LNCaP clone FGC (cell line): ENCODE data around the gene NTNG1.

ENCODE experiments used
- DNase-seq: peaks from one replicate; pipeline ENCODE4 v3.0.0-alpha.2; 2011; ENCODE audit warnings: low read depth
- H3K4me3 ChIP-seq: 2 replicates; pipeline ENCODE4 v1.5.1; 2011; ENCODE audit warnings: mild to moderate bottlenecking, low read depth, low read length, control low read depth
- CTCF ChIP-seq: IDR thresholded peaks from 2 replicates; pipeline ENCODE4 v1.5.1; 2012; ENCODE audit warnings: mild to moderate bottlenecking; ENCODE audit not compliant: control insufficient read depth, insufficient read depth; ENCODE audit errors: extremely low read depth

Gene NTNG1

GRCh38 chr1:107251083-107251482, 110.2 kb downstream of the NTNG1 start:
- H3K4me3 ChIP-seq = no peak overlapping the region
- DNase-seq = no peak

GRCh38 chr1:107251839-107252238, 111.0 kb downstream of the NTNG1 start:
- no peak for DNase-seq
- no peak overlapping the region for H3K4me3 ChIP-seq
- no peak for TF ChIP-seq CTCF

More at GRCh38 chr1:107251083-107251482, 110.2 kb downstream of the NTNG1 start:
- TF ChIP-seq CTCF = no peak

GRCh38 chr1:107252271-107252670, 111.4 kb downstream of the NTNG1 start:
- no peak for TF ChIP-seq CTCF
- no peak overlapping the region for H3K4me3 ChIP-seq
- DNase-seq = no peak

GRCh38 chr1:107254306-107254705, 113.5 kb downstream of the NTNG1 start:
- DNase-seq = no peak
- TF ChIP-seq CTCF = no peak
- no peak overlapping the region for H3K4me3 ChIP-seq

- no peak overlapping the region for H3K4me3 ChIP-seq
- no peak for DNase-seq
- no peak for TF ChIP-seq CTCF
These were observed 114.6 kb downstream of the NTNG1 start for GRCh38 chr1:107255469-107255868.

GRCh38 chr1:107262467-107263286, 121.8 kb downstream of the NTNG1 start:
- H3K4me3 ChIP-seq = no peak overlapping the region
- no peak for TF ChIP-seq CTCF
- DNase-seq = no peak

- no peak overlapping the region for H3K4me3 ChIP-seq
- no peak for TF ChIP-seq CTCF
- DNase-seq = no peak
These were observed 122.6 kb downstream of the NTNG1 start for GRCh38 chr1:107263291-107263915.
